Stimulated activated CD4-positive, alpha-beta T cell treated with anti-CD3 and anti-CD28 coated beads, Interleukin-12 subunit alpha, Interleukin-12 subunit beta, amount 100 ng/mL, for 24 hours (primary cell): ENCODE data around the gene PTDSS2.
"Not testable (repeated sequence)": the region's sequence is repeated elsewhere in the genome, so short reads cannot be mapped to it uniquely, and the experiment has no call there.

Source experiments
- DNase-seq, 2 experiments: peaks; one replicate each; pipeline ENCODE4 v3.0.0-alpha.2; 2020; ENCODE audit warnings: low read depth in 2 of 2

Gene PTDSS2

GRCh38 chr11:468493-468892, 18.4 kb downstream of the PTDSS2 start:
- DNase-seq, result no peak

GRCh38 chr11:469026-469683, 19.1 kb downstream of the PTDSS2 start:
- not testable (repeated sequence) for DNase-seq

- no peak for DNase-seq
Observed at GRCh38 chr11:469684-470560, 19.8 kb downstream of the PTDSS2 start.

GRCh38 chr11:471468-472145, 21.5 kb downstream of the PTDSS2 start:
- no peak for DNase-seq

GRCh38 chr11:472272-472671, 22.2 kb downstream of the PTDSS2 start:
- DNase-seq, result no peak

GRCh38 chr11:472816-473215, 22.7 kb downstream of the PTDSS2 start:
- DNase-seq, result no peak

- DNase-seq, result no peak
Observed at GRCh38 chr11:473415-473814, 23.3 kb downstream of the PTDSS2 start.

GRCh38 chr11:473962-474785, 24.1 kb downstream of the PTDSS2 start:
- no peak for DNase-seq

GRCh38 chr11:474914-475506, 24.9 kb downstream of the PTDSS2 start:
- no peak for DNase-seq

- DNase-seq, result no peak
Observed at GRCh38 chr11:475941-476340, 25.9 kb downstream of the PTDSS2 start.

GRCh38 chr11:476416-476815, 26.3 kb downstream of the PTDSS2 start:
- no peak for DNase-seq

- DNase-seq, result no peak
Observed at GRCh38 chr11:477052-477715, 27.1 kb downstream of the PTDSS2 start.

- no peak for DNase-seq
Observed at GRCh38 chr11:479311-479710, 29.2 kb downstream of the PTDSS2 start.

- no peak for DNase-seq
Observed at GRCh38 chr11:484616-485015, 34.5 kb downstream of the PTDSS2 start.

GRCh38 chr11:486189-486588, 36.1 kb downstream of the PTDSS2 start:
- DNase-seq, result no peak

GRCh38 chr11:487571-488021, 37.5 kb downstream of the PTDSS2 start:
- no peak for DNase-seq

- no peak for DNase-seq
Observed at GRCh38 chr11:488062-488461, 38.0 kb downstream of the PTDSS2 start.

GRCh38 chr11:488579-488978, 38.5 kb downstream of the PTDSS2 start:
- DNase-seq, result no peak

- no peak for DNase-seq
Observed at GRCh38 chr11:488992-489391, 38.9 kb downstream of the PTDSS2 start.

- DNase-seq, result no peak
Observed at GRCh38 chr11:489610-490185, 39.6 kb downstream of the PTDSS2 start.
